Lower leg skin (tissue), 3 donors: ENCODE results near the gene STRN.

Experiments
- POLR2A ChIP-seq, 2 donors: fragments of 450-650 bp; IDR thresholded peaks; one replicate each; pipeline ENCODE4 v1.6.1; 2016 to 2017; ENCODE audit warnings: antibody characterized with exemption in 2 of 2, mild to moderate bottlenecking in 1 of 2, moderate library complexity in 1 of 2
- TF ChIP-seq, protein P1 (sequence below), 3 donors: fragments of 450-650 bp; IDR thresholded peaks; one replicate each; pipeline ENCODE4 v1.5.1; 2016; ENCODE audit warnings: antibody characterized with exemption in 3 of 3, mild to moderate bottlenecking in 3 of 3, moderate library complexity in 2 of 3

DNA sequence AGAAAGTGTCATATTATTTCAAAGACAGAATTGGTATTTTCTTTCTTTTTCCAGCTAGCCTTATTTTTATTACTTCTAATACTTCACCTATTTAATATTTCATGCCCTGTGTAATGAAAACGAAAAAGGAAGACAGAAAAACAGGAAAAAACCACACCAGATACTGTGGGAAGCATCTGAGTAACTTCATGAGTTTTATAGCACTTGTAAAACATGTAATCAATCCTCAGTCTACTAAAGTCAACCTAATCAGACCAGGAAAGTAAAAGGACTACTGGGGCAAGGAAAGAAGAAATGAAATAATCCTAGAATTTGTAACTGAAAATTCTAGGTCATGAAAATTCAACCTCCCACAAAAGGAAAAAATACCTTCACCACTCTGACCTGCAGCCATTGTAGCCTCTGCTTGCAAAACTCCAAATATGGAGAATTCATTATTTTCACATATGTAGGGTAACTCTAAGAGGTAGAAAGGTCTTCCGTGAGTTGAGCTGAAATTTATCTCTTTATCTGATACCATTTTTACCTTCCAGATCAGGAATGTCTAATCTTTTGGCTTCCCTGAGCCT lies 34.7 kb upstream of the STRN start:
- TF ChIP-seq, protein P1, sequence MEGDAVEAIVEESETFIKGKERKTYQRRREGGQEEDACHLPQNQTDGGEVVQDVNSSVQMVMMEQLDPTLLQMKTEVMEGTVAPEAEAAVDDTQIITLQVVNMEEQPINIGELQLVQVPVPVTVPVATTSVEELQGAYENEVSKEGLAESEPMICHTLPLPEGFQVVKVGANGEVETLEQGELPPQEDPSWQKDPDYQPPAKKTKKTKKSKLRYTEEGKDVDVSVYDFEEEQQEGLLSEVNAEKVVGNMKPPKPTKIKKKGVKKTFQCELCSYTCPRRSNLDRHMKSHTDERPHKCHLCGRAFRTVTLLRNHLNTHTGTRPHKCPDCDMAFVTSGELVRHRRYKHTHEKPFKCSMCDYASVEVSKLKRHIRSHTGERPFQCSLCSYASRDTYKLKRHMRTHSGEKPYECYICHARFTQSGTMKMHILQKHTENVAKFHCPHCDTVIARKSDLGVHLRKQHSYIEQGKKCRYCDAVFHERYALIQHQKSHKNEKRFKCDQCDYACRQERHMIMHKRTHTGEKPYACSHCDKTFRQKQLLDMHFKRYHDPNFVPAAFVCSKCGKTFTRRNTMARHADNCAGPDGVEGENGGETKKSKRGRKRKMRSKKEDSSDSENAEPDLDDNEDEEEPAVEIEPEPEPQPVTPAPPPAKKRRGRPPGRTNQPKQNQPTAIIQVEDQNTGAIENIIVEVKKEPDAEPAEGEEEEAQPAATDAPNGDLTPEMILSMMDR (IDR thresholded peaks at IDR 0.05): no peak
- no peak for TF ChIP-seq POLR2A (IDR thresholded peaks at IDR 0.05)
